C4-2B (cell line): Measurements from ENCODE around the gene LRRFIP1.
A peak's percentile ranks its signal among the peaks of the same experiment; 100 is the strongest.

Experiments
- H3K27ac ChIP-seq: fragments of 450-650 bp; 2 replicates; pipeline ENCODE4 v1.5.1; 2017
- ZFX ChIP-seq: fragments of 450-650 bp; IDR thresholded peaks from 2 replicates; pipeline ENCODE4 v1.6.1; 2017
- TF ChIP-seq, protein P1 (sequence below): fragments of 450-650 bp; conservative IDR thresholded peaks from 2 replicates; pipeline ENCODE4 v1.5.1; 2017; ENCODE audit warnings: mild to moderate bottlenecking

LRRFIP1 gene

GRCh38 chr2:237588044-237588696 is 39.2 kb upstream of the LRRFIP1 start:
- H3K27ac ChIP-seq = no peak overlapping the region
- TF ChIP-seq ZFX = no peak
- TF ChIP-seq, protein P1, sequence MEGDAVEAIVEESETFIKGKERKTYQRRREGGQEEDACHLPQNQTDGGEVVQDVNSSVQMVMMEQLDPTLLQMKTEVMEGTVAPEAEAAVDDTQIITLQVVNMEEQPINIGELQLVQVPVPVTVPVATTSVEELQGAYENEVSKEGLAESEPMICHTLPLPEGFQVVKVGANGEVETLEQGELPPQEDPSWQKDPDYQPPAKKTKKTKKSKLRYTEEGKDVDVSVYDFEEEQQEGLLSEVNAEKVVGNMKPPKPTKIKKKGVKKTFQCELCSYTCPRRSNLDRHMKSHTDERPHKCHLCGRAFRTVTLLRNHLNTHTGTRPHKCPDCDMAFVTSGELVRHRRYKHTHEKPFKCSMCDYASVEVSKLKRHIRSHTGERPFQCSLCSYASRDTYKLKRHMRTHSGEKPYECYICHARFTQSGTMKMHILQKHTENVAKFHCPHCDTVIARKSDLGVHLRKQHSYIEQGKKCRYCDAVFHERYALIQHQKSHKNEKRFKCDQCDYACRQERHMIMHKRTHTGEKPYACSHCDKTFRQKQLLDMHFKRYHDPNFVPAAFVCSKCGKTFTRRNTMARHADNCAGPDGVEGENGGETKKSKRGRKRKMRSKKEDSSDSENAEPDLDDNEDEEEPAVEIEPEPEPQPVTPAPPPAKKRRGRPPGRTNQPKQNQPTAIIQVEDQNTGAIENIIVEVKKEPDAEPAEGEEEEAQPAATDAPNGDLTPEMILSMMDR = no peak

GRCh38 chr2:237590272-237591140 is 36.9 kb upstream of the LRRFIP1 start, which contains the start of gene RAB17:
TSS of gene RAB17 (minus strand) at chr2:237590734. CDS start at chr2:237586154, 4,580 bp downstream.
- no peak for TF ChIP-seq ZFX
- TF ChIP-seq, protein P1 = no peak
- peak within 1 kb of the TSS; percentile 95 for H3K27ac ChIP-seq

- H3K27ac ChIP-seq = peak overlapping the region; percentile 95
- TF ChIP-seq, protein P1 = no peak
- no peak for TF ChIP-seq ZFX
Measured at GRCh38 chr2:237591141-237591881, 36.1 kb upstream of the LRRFIP1 start.

DNA sequence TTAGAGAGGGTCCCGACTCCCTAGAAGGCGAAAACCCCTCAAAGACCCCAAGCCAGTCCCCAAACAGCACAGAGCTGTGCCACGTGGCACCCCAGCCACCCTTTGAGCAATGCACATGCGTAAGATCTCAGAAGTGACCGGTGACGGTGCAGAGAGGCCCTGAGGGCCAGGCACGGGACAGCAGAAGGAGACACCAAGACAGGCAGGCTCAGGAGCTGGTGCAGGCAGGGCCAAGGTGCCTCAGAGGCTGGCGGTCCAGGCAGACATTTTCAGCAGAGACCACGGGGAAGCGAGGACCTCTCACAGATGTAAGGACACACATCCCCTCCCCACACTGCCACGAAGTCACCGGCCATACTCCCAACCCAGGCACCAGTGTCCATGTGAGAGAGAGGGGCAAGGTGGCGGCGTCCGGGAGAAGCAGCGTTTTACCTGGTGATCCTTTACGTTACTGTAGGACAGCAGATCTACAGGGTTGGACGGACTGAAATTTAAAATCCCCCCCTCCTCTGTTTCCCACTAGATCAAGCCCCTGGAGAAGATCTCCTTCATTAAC is 34.9 kb upstream of the LRRFIP1 start:
- TF ChIP-seq, protein P1 = no peak
- no peak for TF ChIP-seq ZFX
- peak overlapping the region; percentile 95 for H3K27ac ChIP-seq

DNA sequence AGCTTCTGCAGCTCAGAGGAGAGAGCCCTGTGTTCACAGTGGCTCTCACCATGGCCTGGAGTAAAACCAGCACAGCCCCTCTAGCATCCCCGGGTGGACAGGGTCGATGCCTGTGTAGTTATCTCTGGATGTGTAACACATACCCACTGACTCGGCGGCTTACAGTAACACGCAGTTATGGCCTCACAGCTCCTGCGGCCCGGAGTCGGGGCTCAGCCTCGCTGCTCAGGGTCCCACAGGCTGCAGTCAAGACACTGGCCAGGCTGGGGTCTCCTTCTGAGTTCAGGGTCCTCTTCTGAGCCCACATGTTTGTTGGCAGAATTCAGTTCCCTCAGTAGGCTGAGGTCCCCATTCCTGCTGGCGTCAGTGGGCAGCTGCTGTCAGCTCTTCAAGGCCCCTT is 34.4 kb upstream of the LRRFIP1 start:
- 0 out of 2 replicates have a peak overlapping the region, but pooled peaks have one; percentile 66 for H3K27ac ChIP-seq
- TF ChIP-seq ZFX = no peak
- TF ChIP-seq, protein P1 = no peak

DNA sequence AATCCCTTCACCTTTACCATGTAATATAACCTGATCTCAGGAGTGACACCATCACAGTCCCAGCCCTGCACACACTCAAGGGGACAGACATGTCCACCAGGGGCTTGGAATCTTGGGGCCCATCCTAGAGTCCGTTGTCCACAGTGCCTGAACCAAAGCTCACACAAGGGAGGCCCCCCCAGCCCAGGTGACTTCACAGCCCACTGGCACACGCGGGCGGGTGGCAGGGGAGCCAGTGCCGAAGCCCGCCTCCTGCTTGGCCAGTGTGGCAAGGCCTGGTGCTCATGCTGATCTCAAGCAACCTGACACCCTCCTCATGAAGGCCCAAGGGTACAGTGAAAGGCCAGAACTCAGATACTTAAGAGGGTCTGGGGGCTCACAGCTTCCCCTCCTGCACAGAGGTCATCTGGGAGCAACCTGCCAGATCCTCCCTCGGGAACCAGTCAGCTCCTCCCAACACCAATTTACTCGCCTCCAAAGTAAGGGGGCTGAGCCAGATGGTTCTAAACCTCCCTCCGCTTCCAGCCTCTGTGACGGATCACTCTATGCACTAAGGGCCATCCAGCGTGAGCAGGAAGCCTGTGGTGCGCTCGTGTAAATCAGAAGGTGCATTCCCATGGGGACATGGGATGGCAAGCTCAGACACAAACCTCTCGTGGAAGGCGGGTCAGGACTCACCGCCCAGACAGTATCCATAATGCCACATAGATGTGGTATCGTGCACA is 33.6 kb upstream of the LRRFIP1 start:
- peak overlapping the region; percentile 66 for H3K27ac ChIP-seq
- TF ChIP-seq, protein P1 = no peak
- no peak for TF ChIP-seq ZFX
